ENCODE measurements around the gene LIN9.
A peak's percentile ranks its signal among the peaks of the same experiment; 100 is the strongest.
"Not testable (repeated sequence)": the region's sequence is repeated elsewhere in the genome, so short reads cannot be mapped to it uniquely, and the experiment has no call there.

The LIN9 gene, protein sequence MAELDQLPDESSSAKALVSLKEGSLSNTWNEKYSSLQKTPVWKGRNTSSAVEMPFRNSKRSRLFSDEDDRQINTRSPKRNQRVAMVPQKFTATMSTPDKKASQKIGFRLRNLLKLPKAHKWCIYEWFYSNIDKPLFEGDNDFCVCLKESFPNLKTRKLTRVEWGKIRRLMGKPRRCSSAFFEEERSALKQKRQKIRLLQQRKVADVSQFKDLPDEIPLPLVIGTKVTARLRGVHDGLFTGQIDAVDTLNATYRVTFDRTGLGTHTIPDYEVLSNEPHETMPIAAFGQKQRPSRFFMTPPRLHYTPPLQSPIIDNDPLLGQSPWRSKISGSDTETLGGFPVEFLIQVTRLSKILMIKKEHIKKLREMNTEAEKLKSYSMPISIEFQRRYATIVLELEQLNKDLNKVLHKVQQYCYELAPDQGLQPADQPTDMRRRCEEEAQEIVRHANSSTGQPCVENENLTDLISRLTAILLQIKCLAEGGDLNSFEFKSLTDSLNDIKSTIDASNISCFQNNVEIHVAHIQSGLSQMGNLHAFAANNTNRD

DNA sequence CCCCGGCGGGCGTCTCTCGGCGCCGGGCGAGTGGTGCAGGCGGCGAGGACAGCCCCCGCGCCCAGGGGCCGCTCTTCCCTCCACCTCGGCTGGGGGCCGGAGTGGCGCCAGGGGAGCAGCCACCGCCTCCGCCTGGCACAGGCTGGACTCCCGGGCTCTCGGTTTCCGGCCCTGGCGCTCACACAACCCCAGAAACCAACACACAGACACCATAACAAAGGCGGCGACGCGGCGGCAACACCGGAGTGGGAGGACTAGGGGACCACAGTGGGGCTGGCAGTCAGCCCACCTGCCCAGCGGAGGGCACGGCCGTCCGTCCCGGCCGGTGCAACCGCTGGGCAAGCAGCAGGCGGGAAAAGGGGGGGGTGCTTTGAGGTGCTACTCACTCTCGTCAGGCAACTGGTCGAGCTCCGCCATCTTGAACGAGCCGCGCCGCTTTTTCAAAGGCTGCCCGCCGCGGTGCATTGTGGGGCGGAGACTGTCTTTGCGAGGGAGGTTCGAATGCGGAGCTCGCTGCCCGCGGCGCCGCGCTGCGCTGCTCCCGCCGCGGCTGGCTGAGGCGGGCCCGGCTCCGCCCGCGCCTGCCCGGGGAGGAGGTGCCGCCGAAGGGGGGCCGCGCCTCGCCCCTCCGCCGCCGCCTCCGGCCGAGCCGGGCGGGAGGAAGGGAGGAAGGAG, at the start of gene LIN9:
TSS of gene LIN9 (minus strand) at position 442 of the 675 bp plus-strand sequence. CDS start at position 417, 25 bp downstream.
- peak; percentile 60 to 74 for DNase-seq

DNA sequence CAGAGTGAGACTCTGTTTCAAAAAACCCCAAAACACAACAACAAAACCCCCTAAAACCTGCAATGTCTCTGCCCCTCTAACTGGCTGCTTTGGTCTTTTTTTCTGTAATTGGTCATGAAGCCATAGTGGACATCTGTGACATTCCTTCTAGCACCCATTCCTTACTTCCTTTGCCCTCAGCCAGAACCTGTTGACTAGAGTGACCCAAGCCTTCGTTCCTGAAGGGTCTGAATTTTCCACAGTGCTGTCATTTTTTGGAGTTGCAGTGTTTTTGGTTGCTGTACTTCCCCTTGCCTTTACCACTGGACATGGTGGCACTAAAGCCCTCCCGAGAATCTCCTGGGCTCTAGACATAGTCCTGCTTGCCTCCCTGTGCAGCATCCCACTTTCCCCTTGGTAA, 48.5 kb upstream of the LIN9 start:
- no peak for DNase-seq

DNA sequence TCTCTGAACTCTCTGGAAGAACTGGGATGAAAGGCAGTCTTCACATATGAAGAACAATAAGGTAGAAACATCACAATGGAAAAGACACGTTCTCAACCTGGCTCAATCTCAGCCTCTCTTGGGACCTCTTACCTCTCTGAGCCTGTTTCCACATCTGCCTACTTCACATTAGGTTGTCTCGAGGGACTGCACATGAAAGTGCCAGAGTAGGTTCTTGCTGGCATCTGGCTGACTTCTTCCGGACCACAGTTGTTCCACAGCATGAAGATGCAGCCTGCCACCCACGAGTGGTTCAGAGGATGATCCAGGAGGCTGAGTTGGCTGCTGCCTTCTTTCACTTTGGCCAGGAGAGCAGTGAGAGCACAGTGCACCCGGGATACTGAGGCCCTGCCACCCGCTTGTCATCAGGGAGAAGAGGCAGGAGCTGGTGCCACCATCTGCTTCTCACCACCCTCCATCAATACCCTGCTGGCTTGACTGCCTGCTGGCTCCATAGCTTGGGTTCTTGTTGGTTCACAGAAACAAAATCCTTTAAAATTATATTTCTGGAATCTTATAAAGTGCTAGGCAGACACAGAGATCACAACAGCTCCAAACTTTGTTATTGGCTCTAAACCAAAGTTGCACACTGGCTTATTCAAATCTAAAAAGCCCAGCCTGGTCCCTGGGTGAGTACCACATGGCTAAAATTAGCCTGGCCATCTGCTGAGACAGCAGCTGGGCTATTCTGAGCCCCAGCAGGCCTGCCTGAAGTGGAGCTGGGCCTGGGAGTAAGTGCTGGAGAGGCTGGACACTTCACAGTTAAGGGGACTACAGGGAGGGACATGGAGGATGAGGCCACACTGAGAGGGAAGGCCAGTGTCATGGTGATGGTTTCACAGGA, 46.9 kb upstream of the LIN9 start:
- no peak for DNase-seq

DNA sequence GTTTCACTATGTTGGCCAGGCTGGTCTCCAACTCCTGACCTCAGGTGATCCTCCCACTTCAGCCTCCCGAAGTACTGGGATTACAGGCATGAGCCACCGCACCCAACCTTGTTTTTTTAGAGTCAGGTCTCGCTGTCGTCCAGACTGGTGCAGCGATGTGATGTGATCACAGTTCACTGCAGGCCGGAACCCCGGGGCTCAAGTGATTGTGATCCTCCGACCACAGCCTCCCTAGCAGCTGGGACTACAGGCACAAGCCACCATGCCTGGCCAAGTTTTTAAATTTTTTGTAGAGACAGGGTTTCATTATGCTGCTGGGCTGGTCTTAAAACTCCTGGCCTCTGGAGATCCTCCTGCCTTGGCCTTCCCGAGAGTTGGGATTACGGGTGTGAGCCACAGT, 46.1 kb upstream of the LIN9 start:
- DNase-seq = no peak

DNA sequence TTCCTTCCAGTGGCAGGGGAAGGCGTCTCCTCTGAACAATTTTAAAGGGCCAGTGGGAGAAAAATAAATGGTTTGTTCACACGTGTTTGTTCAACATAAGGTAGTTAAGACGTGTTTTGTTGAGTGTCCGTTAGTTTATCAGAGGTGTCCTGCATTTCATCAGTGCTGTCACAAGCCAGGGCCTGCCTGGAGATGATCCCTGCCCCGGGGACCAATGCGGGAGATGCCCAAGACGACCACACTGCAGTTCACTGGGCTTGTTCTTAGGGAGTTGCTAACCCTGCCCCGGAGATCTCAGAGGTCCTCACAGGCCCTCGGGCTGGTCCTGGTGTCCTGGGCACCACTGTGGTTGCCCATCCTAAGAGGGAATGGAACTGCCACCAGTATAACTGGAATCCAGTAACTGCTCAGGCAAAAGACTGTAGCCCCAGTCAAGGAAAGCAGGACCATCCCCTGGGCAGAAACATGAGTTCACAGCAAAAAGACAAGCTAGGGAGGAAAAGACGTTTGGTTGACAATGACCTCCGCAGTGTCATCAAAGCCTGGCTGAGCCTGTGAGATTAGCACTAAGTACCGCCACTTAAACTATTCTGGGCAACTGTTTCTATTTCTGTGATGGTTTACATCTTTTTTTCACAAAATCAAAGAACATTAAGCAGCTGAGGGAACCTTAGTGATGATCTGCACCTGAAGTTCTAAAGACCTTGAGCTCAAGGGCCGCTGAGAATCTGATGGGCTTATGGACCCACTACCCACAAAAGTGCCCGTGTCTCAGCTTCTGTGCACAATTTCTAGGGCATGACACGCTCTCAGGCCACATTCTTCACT, 44.9 kb upstream of the LIN9 start:
- no peak for DNase-seq

DNA sequence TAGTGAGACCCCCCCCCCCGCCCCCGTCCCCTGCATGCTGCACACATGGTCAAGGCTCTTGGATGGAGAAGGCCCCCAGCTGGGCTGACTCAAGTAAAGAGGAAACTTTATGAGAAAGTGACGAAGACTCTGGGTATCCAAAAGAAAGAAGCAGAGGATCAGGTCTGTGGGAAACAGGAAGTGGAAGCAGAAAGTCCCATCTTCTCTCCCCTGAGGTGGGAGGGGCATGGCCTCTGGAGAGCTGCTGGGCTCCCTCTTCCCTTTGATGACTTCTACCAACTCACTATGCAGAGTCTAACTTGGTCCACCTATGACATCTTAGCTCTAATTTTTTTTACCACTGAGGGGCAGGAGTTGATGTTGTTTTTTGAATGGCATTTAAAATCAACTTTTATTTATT, 42.7 kb upstream of the LIN9 start:
- DNase-seq = no peak

DNA sequence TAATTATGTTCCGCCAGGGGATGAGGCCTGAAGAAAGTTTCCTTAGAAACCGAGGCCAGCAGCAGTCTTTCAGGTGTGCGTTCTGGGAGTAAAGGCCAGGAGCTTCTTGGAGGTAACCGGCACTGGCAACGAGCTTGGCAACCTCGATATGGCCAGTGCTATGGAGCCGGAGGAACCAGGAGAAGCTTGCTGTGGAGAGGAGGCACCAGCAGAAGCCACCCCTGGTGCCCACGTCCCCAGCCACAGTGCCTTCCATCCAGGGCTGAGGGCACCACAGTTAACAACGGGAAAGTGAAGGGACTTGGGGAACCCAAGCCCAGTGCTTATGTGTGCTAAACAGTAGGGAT, 41.5 kb upstream of the LIN9 start:
- DNase-seq = no peak

DNA sequence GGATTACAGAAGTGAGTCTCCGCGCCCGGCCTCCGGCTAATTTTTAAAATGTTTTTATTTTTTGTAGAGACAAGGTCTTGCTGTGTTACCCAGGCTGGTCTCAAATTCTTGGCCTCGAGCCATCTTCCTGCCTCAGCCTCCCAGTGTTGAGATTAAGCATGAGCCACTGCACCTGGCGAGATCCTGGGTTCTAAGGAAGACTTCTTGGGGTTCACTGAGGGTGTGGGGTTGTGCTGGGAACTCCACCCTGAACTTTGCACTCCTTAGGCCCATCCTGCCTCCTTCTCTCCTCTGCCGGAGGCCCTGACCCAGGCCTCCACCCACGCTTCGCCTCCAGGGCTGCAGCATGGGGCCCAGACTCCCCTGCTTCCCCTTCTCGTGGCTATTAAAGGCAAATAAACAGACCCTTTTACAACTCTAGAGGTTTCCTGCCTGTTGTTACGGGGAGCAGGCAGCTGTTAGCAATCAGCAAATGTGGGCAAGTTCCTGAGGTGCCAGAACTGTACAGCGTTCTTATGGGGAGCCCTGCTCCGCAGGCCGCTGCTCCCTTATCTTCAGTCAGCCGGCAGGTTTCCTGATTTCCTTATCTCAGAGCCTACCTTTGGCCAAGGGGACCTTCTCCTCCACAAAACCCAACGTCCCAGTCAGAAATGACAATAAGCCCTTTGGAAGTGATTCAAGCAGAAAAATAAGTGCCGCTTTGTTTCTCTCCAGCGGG, 41.0 kb upstream of the LIN9 start:
- DNase-seq = no peak

DNA sequence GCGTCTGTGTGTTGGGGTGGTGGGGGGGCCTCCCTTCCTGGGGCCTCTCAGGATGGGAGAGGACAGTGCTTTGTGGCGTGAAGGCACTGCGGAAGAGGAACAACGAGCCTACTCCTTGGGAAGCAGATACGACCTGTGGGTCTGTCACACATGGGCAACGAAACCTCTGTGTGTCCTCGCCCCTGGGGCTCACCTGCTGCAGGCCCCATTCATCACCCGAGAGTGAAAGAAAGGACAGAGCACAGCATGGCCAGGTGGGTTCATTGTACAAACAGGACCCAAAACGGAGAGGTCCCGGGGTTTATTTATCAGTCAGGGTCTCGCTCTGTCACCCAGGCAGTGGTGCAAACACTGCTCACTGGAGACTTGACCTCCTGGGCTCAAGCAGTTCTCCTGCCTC, 40.1 kb upstream of the LIN9 start:
- no peak for DNase-seq

DNA sequence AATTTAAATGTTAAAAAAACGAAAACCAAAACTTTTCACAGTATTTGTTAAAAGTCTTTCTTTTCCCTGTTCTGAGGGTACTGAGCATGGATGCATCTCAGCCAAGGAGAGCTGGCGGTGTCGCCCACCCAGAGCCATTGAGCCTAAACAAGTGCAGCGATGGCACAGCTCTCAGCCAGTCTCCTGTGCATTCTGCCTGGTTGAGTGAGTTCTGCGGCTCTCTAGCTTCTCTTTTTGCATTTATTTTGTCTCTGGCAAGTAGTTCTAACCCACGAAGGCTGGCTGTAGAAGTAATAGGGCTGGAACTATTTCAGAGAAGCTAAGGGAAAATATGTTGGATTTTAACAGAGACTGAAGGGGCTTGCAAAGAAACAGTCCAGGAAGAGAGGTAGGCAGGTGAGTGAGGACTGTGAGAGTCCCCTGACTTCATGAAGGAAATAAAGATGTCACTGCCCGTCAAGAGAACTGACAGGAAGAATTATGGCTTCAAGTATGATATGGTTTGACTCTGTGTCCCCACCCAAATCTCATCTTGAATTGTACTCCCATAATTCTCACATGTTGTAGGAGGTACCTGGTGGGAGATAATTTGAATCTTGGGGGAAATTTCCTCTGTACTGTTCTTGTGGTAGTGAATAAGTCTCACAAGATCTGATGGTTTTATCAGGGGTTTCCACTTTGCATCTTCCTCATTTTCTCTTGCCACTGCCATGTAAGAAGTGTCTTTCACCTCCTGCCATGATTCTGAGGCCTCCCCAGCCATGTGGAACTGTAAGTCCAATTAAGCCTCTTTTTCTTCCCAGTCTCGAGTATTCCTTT, 35.7 kb upstream of the LIN9 start:
- no peak for DNase-seq

DNA sequence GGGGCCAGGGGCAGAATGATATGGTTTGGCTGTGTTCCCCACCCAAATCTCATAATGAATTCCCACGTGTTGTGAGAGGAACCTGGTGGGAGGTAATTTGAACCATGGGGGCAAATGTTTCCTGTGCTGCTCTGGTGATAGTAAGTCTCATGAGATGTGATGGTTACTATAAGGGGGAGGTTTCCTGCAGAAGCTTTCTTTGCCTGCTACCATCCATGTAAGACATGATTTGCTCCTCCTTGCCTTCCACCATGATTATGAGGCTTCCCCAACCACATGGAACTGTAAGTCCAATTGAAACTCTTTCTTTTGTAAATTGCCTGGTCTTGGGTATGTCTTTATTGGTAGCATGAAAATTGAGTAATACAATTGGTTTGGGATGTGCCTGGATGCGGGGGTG, 33.7 kb upstream of the LIN9 start:
- no peak for DNase-seq

DNA sequence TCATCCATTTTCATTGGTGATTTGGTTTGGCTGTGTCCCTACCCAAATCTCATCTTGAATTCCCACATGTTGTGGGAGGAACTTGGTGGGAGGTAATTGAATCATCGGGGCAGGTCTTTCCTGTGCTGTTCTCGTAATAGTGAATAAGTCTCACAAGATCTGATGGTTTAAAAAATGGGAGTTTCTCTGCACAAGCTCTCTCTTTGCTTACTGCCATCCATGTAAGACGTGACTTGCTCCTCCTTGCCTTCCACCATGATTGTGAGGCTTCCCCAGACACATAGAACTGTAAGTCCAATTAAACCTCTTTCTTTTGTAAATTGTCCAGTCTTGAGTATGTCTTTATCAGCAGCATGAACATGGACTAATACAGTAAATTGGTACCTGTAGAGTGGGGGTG, 31.1 kb upstream of the LIN9 start:
- not testable (repeated sequence) for DNase-seq

DNA sequence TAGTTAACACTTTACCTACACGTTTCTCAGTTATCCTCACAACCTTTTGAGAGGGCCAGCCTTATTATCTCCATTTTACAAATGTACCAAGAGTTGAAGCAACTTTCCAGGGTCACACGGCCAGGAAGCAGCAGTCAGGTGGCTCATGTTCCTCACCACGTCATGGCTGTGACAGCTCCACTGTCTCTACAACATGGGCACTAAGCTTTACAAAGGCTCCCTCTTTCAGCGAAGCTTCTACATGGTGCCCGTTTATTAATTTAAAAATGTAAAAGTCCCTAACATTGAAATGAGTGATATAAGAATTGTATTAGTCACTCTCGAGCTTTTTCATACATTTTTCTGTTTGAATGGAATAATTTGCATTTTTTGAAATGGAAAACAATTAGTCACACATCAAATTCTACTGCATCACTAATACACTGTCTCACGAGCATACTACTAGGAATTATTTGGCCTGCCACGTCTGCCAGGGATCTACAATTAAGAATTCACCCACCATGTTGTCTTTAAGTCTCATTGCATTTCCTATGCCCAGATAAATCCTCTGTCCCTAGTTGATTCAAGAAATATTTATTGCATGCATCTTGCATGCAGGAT, 28.4 kb upstream of the LIN9 start:
- no peak for DNase-seq

DNA sequence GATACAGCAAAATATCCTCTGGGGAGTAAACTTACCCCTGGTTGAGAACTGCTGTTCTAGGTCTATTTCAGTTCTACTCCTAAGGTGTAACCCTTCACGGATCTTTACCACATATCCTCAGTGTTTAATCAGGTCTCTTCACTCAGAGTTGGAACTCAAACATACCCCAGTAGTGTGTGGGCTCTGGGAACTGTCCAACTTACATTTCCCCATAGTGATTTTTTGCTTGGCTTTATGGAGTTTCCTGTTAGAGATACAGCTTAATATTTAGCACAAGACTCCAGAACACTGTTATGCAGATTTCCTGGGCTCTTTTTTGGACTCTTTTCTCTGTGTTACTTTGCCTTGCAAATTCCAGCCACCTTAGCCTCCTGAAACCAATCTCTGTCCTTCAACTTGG, 26.7 kb upstream of the LIN9 start:
- no peak for DNase-seq

DNA sequence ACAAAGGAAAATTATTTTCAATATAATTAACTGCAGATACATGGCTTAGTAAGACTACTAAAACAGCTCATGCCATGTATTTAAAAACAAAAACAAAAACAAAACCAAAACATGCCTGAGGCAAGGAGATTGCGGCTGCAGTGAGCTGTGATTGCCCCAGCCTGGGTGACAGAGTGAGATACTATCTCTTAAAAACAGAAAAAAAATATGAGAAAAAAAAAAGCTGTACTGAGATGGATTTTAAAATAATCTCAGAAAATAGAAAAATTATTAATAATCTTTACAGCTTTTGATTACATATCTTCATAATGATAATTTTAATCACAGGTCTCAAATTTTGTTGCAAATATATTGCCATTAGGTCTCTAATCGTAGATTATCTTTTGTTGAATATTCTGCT, 24.0 kb upstream of the LIN9 start:
- no peak for DNase-seq

DNA sequence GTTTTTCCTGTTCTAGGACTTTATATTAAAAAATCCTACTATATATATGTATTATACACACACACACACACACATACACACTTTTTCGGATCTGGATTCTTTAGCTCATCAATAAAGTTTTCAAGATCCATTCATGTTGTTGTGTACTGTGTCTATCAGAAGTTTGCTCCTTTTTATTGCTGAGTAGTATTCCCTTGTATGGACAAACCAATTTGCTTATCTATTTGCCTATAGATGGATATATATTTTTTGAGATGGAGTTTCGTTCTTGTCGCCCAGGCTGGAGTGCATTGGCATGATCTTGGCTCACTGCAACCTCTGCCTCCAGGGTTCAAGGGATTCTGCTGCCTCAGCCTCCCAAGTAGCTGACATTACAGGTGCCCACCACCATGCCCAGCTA, 20.3 kb upstream of the LIN9 start:
- DNase-seq = no peak

DNA sequence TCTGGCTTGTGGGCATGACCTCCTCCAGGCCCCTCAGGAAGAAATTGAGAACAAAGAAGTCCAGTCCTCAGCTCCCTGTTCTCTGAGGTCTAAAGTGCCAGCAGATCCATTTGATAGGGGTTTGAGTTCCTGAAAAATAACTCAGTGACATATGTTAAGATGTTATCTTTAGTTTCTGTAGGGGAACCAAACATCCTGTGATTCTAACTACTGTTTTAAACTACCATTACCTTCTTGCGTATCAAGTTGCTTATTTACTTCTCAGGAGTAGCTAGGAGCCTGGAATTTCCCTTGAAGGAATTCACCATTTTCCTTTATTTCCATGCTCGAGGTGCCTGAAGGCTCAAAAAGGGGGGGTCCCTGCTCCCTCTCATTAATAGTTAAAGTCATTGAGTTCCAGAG, 18.8 kb upstream of the LIN9 start:
- DNase-seq = no peak

DNA sequence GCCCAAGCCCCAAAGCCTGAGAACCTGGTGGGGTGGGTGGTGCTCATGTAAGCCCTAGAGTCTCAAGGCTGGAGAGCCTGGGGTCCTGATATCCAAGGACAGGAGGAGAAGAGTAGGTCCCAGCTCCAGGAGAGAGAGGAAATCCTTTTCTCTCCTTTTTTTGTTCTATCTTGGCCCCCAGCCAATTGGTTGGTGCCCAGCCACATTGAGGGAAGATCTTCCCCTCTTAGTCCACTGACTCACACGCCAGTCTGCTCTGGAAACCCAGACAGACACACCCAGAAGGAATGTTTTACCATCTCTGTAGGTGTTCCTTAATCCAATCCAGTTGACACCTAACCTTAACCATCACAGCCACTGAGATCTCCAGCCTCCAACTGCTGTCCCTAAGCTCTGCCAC, 16.2 kb upstream of the LIN9 start:
- no peak for DNase-seq

DNA sequence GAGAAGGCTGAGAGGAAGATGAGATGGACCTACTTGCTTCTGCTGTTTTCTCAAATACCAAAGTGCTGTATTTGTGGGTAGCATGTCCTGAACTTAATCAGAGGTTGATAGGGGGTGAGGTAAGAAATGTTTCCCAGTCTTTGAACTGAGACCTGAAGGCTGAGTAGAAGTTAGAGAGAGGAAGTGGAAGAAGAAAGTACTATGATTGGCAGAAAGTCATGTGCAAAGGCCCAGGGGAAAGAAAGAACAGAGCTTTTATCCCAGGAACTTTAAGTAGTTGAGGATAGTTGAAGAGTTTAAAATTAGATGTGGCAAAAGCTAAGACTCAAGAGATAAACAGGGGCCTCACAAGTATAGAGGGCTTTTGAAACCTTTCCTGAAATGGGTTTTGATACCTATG, 15.5 kb upstream of the LIN9 start:
- DNase-seq = no peak

DNA sequence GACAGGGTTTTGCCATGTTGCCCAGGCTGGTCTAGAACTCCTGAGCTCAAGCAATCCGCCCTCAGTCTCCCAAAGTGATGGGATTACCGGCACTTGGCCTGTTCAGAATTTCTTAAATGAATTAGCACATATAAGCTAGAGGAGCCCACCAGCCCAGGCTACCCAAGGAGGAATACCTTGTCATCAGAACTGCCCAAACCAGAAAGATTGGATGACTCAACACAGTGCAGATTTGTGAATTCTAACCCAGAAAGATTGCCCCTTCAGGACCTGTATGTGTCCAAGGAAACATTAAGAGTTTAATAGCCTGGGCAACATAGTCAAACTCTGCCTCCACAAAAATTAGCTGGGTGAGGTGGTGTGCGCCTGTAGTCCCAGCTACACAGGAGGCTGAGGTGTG, 14.0 kb upstream of the LIN9 start:
- DNase-seq = no peak

DNA sequence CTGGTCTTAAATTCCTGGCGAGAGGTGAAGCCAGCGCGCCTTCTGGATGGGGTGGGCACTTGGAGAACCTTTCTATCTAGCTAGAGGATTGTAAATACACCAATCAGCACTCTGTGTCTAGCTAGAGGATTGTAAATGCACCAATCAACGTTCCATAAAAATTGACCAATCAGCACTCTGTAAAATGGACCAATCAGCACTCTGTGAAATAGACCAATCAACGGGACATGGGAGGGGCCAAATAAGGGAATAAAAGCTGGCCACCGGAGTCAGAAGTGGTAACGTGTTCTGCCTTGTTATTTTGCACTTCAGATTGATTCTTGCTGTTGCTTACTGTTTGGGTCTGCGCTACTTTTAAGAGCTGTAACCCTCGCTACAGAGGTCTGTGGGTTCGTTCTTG, 12.0 kb upstream of the LIN9 start:
- no peak for DNase-seq
